SK-MEL-5 (cell line): Measurements from ENCODE around the gene SNRPA1. TPM values are rescaled to one million over a fixed set of nuclear protein-coding genes. Genes with fewer than 3 reads are reported as not detected.
"Not testable (repeated sequence)": the region's sequence is repeated elsewhere in the genome, so short reads cannot be mapped to it uniquely, and the experiment has no call there.

Experiments
- DNase-seq: peaks from one replicate; pipeline ENCODE4 v3.0.0-alpha.2; 2016; ENCODE audit warnings: low read depth, low spot score
- in situ Hi-C: cut with HindIII; loops from 2 replicates; pipeline ENCODE4 v1.10.0; 2016; ENCODE audit warnings: low sequenced_read_pairs, high pct_unique_total_duplicates, low pct_unique_long_range_greater_than_20kb
- total RNA-seq: library from RNA; depleted of rRNA; stranded (reverse); fragments of >200 nt; shearing (Covaris generic); gene quantifications from 2 replicates; pipeline ENCODE4 v1.2.3, GENCODE V29; 2014

SNRPA1 gene
- total RNA-seq, 1 experiment from 2014 or later = 23.6 TPM

DNA sequence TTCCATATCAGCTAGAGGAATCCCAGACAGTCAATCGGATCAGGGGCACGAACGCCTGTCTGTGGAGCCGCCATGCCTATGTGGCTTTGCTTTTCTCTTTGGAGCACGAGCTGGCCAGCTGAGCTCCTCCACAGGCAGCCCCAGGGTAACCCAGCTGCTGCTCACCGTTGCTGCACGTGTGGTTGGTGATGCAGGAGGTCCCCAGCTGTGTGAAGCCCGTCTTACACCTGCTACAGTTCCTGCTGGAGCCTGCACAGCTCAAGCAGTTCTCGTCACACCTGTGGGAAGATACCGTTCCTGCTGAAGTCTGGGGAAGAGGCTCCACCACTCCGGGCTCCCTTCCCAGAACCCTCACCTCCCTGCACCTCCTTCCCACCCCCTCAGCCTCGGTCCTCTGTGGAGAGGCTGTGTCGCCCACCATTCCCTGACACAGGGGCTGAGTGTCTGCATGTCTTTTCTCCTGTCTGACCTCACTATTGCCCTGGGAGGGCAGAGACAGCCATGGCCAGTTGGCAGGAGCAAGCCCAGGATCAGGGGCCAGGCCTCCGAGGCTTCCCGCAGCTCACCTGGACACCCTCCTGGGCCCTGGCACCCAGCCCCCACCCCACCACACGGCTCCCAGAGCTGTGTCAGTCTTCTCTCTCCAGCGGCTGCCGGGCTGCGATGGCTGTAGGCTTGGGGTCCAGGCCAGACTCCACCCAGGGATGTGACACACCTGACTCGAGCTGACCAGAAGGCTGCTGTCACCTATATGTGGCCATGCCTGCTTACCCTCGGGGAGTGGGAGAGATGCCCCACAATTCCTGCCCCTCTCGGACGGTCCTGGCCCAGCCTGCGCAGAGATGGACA lies 12.2 kb upstream of the SNRPA1 start:
- in situ Hi-C loops = no loop called here
- no peak for DNase-seq

- no peak for DNase-seq
- in situ Hi-C loops = no loop called here
These were observed 11.4 kb upstream of the SNRPA1 start for GRCh38 chr15:101306341-101307047.

DNA sequence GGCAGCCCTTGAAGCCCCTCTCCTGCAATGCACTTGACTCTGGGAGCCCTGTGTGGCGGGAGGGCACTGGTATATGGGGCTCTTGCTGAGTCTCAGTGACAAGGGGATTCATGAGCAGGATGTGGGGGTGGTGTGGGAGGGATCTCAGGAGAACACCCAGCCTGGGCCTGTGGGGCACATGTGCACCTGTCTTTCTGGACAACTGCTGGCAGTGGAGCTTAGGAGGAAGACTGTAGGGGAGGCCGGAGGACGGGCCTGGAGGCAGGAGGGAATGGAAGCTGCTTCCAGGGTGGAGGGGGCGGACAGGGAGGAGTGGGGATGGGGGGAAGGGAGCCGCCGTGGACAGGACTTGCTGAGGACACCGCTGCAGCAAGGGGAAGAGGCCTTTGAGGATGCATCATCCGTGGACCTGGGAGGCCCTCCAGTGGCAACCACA lies 10.8 kb upstream of the SNRPA1 start:
- in situ Hi-C loops = no loop called here
- DNase-seq = no peak

- DNase-seq = no peak
- in situ Hi-C loops = no loop called here
These were observed 8.4 kb upstream of the SNRPA1 start for GRCh38 chr15:101303408-101303807.

- no peak for DNase-seq
- in situ Hi-C loops = no loop called here
These were observed 1.7 kb upstream of the SNRPA1 start for GRCh38 chr15:101296418-101297405.

DNA sequence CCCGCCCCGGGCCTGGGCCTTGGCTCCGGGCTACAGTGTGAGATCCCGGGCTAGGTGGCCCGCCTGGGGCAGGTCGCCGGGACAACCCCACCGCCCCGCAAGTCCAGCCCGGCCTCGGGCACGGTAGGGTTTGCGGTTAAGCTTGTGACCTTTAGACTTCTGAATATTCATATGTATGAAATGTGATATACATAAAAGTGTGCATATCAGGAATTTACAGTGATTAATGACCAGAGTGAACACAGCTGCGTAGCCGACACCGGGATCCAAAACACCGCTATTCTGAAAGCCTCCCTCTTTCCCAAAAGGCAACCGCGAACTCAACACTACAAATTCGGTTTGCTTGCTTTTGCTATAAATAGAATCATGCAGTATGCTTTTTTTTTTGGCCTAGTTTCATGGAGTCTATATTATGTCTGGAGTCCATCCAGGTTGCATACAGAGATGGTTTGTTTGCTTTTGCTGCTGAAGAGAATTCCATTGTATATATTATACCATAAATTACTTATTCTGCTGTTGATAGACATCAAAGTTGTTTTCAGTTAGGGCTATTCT lies 636 bp upstream of the SNRPA1 start:
- DNase-seq = no peak
- in situ Hi-C loops = no loop called here

DNA sequence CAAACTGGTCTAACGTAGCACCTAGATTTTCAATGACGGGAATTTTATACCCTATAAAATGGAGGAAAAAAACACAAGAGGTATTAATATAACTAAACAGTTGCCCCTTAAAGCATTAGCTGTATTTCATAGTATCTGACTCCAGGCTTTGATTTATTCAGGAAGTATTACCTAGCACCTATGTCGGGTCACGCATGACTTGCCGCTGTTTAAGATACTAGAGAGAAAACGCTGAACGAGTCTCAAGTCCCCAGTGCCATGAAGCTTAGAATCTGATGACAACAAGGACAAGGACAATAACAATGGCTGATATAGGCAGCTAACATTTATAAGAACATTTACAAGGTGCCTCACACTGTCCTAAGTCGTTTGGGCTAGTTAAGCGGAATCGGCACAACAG lies 1.9 kb downstream of the SNRPA1 start:
- in situ Hi-C loops = no loop called here
- DNase-seq = no peak

DNA sequence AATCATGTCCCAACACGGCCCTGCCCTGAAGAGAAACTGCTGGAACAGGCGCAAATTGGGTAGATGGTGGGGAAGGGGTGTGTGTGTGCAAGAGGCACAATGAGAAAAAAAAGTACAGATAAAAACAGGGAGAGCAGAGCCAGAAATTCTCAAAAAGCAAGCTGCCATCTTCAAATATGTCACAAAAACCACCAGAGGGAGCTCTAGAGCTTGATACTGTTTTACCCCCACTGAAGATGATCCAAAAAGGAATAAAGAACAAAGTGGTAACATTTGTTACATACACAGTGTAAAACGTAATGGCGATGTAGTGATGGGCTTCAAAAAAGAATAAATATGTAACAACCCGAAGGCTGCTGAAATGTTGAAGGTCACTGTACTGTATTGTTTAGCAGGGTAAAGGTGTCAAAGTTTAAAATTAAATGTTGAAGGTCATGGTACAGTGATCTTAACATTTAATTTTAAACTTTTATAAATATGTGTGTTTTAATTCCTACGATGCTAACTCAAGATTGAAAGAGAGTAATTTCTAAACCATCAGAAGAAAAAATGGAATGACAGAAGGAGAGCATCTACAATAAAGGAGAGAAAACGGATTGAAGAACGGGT lies 6.0 kb downstream of the SNRPA1 start:
- peak; percentile 74 for DNase-seq
- in situ Hi-C loops = no loop called here

DNA sequence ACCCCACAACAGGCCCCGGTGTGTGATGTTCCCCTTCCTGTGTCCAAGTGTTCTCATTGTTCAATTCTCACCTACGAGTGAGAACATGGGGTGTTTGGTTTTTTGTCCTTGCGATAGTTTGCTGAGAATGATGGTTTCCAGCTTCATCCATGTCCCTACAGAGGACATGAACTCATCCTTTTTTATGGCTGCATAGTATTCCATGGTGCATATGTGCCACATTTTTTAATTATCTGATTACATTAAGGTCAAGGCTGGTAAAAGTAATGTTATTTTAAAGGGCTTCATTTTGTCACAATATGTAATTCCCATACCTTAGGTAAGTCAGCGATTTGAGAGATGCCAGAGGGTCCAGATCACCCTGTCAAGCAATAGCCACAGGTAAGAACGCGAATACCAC lies 7.7 kb downstream of the SNRPA1 start:
- in situ Hi-C loops, DNase-seq: not testable (repeated sequence)

DNA sequence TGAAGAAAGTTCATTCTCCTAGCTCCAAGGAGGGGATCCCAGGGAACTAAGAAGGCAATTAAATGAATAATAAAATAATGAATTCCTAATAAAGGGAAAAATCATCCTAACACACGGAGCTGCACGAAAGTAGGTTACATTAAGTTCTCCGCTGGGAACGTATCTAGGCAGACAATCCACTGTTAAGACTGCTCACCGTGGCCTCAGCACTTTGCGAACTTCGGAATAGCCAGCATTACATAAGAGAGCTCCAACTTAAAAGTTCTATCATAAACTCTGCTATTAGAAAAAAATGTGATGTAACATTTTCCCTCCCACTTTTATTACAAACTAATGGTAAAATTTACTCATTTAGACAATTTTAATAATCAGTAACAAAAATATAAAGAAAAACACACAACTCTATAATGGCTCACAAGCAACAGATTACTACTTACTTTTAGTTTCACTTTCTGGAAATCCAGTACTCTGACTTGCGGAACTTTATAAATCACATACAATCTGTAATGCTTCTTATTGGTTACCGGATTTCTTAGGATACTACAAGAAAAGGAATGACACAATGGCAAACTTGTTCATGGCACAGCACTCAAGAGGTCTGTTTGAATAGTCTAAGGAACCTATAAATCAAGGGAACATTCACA lies 8.5 kb downstream of the SNRPA1 start:
- in situ Hi-C loops = no loop called here
- DNase-seq = no peak

DNA sequence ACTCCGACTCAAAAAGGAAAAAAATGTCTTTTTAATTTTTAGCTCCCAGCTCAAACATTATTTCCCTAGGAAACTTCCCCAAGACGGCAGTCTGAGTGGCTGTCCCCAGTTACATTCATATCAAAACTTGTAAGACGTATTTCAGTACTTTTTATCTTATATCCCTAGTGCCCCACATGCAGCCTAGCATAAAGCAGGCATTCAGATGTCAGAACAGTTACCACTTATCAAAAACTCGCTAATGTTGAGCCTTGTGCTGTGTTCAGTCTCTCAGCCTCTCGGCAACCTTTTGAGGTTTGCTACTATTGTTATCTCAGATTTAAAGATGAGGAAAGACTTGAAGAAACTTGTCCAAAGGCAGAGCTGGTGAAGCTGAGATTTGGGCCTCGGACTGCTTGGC lies 11.1 kb downstream of the SNRPA1 start:
- in situ Hi-C loops = no loop called here
- no peak for DNase-seq

DNA sequence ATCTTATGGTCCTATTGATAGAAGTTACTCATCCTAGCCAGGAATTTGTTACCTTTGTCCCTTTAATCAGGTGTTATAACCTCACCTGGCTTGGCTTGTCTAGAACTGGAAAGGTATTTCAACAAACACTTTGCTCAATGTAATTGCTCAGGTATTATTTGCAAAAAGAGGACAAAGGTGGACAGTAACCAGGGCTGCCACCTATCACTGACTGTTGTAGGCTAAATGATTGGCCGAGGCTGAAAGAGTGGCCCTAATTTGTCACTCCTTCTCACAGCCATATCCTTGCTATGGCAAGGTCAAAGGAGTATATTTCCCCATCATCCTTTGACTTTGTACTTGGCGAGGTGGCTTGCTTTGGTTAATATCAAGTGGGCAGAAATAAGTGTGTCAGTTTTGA lies 15.0 kb downstream of the SNRPA1 start:
- DNase-seq = no peak
- in situ Hi-C loops = no loop called here

- in situ Hi-C loops = no loop called here
These were observed 17.0 kb downstream of the SNRPA1 start for GRCh38 chr15:101277943-101278564.

DNA sequence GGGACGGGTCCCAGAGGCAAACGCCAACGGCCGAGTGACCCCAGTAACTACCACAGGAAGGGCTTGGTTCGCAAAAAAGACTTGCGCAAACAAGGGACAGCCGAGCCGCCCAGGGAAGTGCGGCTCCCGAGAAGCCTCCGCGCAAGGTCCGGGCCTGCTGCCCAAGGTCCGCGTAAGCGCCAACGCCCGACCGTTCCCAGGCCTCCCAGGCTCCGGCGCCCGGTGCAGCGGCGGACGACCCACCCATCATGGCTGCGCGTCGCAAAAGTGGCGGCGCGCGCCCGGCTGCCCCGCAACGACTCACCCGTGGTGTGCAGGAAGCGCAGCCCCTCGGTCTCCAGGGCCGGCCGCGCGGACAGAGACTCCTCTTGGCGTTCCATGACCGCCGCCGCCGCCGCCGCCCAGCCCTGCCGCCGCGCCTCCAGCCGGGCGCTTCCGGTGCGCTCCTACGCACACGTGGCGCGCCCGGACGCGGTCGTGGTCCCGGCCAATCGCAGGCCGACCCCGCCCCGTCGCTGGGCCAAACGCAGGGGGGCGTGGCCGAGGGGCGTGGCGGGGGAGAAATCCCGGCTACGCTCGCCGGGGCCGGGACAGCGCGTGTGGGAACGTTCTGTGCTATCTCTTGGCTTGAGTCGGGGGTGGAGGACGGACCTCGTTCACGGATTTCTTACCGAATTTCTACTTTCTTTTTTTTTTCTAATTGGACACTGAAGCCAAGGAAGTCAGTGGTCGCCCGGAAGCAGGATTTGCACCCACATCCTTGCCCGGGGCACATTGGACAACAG lies 17.8 kb downstream of the SNRPA1 start, which contains the start of gene SELENOS:
Gene SELENOS (minus strand): TSS at position 448 of the 785 bp plus-strand sequence. CDS start 68 bp downstream, at position 380.
- peak; percentile 86 for DNase-seq
- in situ Hi-C loops = no loop called here

More at GRCh38 chr15:101277943-101278564, 17.0 kb downstream of the SNRPA1 start:
- no peak for DNase-seq

- in situ Hi-C loops = no loop called here
- DNase-seq = peak; percentile 52
These were observed 18.5 kb downstream of the SNRPA1 start for GRCh38 chr15:101276501-101277037.
